MCF 10A (cell line): ENCODE measurements around the gene NFATC3. TPM values are rescaled to one million over a fixed set of nuclear protein-coding genes. Genes with fewer than 3 reads are reported as not detected.

Experiments used
- BruUV-seq: library from RNA; stranded (reverse); fragments of 400-500 nt; replicated peaks from 2 replicates; lab custom pipeline; 2021; lab: Mats Ljungman, UMichigan
- CTCF ChIA-PET: fragments of 300-600 bp; sonication (Branson Sonifier 250); formaldehyde crosslinking; extraction: SDS; loops from one replicate; lab custom pipeline; 2021; ENCODE audit warnings: antibody characterized with exemption, inconsistent platforms; lab: Yijun Ruan, JAX
- POLR2A ChIA-PET: fragments of 300-600, 350-650 bp; sonication (Branson Sonifier 250); formaldehyde crosslinking; extraction: SDS; loops from one replicate; lab custom pipeline; 2020; ENCODE audit warnings: antibody characterized with exemption, inconsistent platforms; lab: Yijun Ruan, JAX
- DNase-seq: peaks from one replicate; pipeline ENCODE4 v3.0.0-alpha.2; 2018; ENCODE audit not compliant: unreplicated experiment
- H3K27ac Mint-ChIP-seq: one replicate; pipeline ENCODE4 v1.8.0; 2022; ENCODE audit warnings: mild to moderate bottlenecking, low read depth, mixed read lengths; ENCODE audit not compliant: unreplicated experiment
- H3K27me3 Mint-ChIP-seq: one replicate; pipeline ENCODE4 v1.8.0; 2022; ENCODE audit warnings: mixed read lengths; ENCODE audit not compliant: insufficient read depth, unreplicated experiment
- H3K36me3 Mint-ChIP-seq: one replicate; pipeline ENCODE4 v1.8.0; 2022; ENCODE audit warnings: mild to moderate bottlenecking, moderate library complexity, mixed read lengths; ENCODE audit not compliant: insufficient read depth, unreplicated experiment
- H3K4me1 Mint-ChIP-seq: one replicate; pipeline ENCODE4 v1.8.0; 2022; ENCODE audit warnings: mixed read lengths; ENCODE audit not compliant: insufficient read depth, unreplicated experiment
- H3K4me3 Mint-ChIP-seq: one replicate; pipeline ENCODE4 v1.8.0; 2022; ENCODE audit warnings: mild to moderate bottlenecking, moderate library complexity, mixed read lengths; ENCODE audit not compliant: unreplicated experiment
- H3K9me3 Mint-ChIP-seq: one replicate; pipeline ENCODE4 v1.8.0; 2022; ENCODE audit warnings: mixed read lengths; ENCODE audit not compliant: unreplicated experiment
- intact Hi-C: fragments of 100-400 bp; cut with micrococcal nuclease; formaldehyde crosslinking; loops from 2 replicates; pipeline ENCODE4 v1.14.1; 2022
- total RNA-seq: library from RNA; stranded (reverse); gene quantifications from 2 replicates; pipeline ENCODE4 v1.2.3, GENCODE V29; 2022
- TF ChIP-seq, protein P1 (sequence below): fragments of 200-600 bp; IDR thresholded peaks from one replicate; pipeline ENCODE4 v1.8.0; 2022; ENCODE audit warnings: antibody characterized with exemption, mild to moderate bottlenecking; ENCODE audit not compliant: unreplicated experiment

Gene NFATC3
- total RNA-seq, 1 experiment from 2014 or later: 24.1 TPM

DNA sequence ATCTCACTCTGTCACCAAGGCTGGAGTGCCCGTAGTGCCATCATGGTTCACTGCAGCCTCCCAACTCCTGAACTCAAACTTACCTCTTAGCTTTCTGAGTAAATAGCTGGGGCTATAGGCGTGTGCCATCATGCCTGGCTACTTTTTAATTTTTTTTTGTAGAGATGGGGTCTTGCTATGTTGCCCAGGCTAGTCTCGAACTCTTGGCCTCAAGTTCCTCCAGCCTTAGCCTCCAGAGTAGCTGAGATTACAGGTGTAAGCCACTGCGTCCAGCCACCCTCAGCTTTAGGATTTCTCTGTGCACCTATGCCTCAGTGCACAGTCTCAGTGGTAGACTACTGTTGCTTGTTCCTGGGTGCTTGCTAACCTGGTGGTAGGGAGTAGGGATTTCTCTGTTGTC, 184.6 kb downstream of the NFATC3 start:
- Mint-ChIP-seq H3K27me3 (no peaks in the 10 kb centered on the region), H3K9me3 (no peaks in the 10 kb centered on the region), H3K27ac (no peak overlapping the region), H3K36me3 (peaks cover 46% of the 10 kb centered on the region), H3K4me1 (peaks cover 20% of the 10 kb centered on the region), H3K4me3 (no peak overlapping the region)
- DNase-seq: no peak
- ChIA-PET POLR2A (interaction anchor here (1.2 to 4.6 kb wide), 2 partner anchors 19 to 41 kb away, joined by 3 to 20 read pairs; partner anchors contain the start of genes PRMT7 and SLC7A6OS), CTCF (interaction anchor here (0.6 to 5.9 kb wide), 5 partner anchors 8 to 240 kb away, joined by 3 to 38 read pairs (median 6); no protein-coding TSS in a partner anchor)
- BruUV-seq: no TSS peak
- TF ChIP-seq, protein P1, sequence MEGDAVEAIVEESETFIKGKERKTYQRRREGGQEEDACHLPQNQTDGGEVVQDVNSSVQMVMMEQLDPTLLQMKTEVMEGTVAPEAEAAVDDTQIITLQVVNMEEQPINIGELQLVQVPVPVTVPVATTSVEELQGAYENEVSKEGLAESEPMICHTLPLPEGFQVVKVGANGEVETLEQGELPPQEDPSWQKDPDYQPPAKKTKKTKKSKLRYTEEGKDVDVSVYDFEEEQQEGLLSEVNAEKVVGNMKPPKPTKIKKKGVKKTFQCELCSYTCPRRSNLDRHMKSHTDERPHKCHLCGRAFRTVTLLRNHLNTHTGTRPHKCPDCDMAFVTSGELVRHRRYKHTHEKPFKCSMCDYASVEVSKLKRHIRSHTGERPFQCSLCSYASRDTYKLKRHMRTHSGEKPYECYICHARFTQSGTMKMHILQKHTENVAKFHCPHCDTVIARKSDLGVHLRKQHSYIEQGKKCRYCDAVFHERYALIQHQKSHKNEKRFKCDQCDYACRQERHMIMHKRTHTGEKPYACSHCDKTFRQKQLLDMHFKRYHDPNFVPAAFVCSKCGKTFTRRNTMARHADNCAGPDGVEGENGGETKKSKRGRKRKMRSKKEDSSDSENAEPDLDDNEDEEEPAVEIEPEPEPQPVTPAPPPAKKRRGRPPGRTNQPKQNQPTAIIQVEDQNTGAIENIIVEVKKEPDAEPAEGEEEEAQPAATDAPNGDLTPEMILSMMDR: no peak
- intact Hi-C loops: no loop called here

GRCh38 chr16:68270353-68270752, 185.2 kb downstream of the NFATC3 start:
- Mint-ChIP-seq H3K4me3 (no peak overlapping the region), H3K27ac (no peak overlapping the region), H3K9me3 (no peaks in the 10 kb centered on the region), H3K27me3 (no peaks in the 10 kb centered on the region), H3K4me1 (peaks cover 18% of the 10 kb centered on the region), H3K36me3 (peaks cover 51% of the 10 kb centered on the region)
- TF ChIP-seq, protein P1: no peak
- intact Hi-C loops: no loop called here
- ChIA-PET CTCF (interaction anchor here (0.7 to 5.9 kb wide), 4 partner anchors 8 to 1882 kb away, joined by 3 to 38 read pairs (median 8); no protein-coding TSS in a partner anchor), POLR2A (interaction anchor here (1.1 to 4.6 kb wide), 3 partner anchors 17 to 41 kb away, joined by 3 to 20 read pairs (median 16); partner anchors contain the start of genes PRMT7 and SLC7A6OS)
- no peak for DNase-seq
- no TSS peak for BruUV-seq

- Mint-ChIP-seq H3K27ac (no peak overlapping the region), H3K4me1 (peaks cover 20% of the 10 kb centered on the region), H3K36me3 (peaks cover 64% of the 10 kb centered on the region), H3K9me3 (no peaks in the 10 kb centered on the region), H3K27me3 (no peaks in the 10 kb centered on the region), H3K4me3 (no peak overlapping the region)
- BruUV-seq: no TSS peak
- CTCF ChIA-PET: interaction anchor here (0.7 to 5.9 kb wide), 8 partner anchors 9 to 1999 kb away, joined by 3 to 38 read pairs (median 5); partner anchors contain the start of gene SLC7A6
- TF ChIP-seq, protein P1: no peak
- intact Hi-C loops: no loop called here
- POLR2A ChIA-PET: interaction anchor here (0.7 to 4.6 kb wide), 9 partner anchors 9 to 63 kb away, joined by 3 to 20 read pairs (median 3); partner anchors contain the start of genes PRMT7, SLC7A6 and SLC7A6OS
- DNase-seq: no peak
Observed at GRCh38 chr16:68272507-68273209, 187.5 kb downstream of the NFATC3 start.

- H3K27me3 Mint-ChIP-seq: no peaks in the 10 kb centered on the region
- POLR2A ChIA-PET: interaction anchor here (0.7 to 4.6 kb wide), 8 partner anchors 10 to 412 kb away, joined by 3 to 20 read pairs (median 6); partner anchors contain the start of genes PRMT7, SLC7A6 and SLC7A6OS
- TF ChIP-seq, protein P1: no peak
- BruUV-seq: no TSS peak
- intact Hi-C loops: no loop called here
- no peak overlapping the region for H3K27ac Mint-ChIP-seq
- peaks cover 20% of the 10 kb centered on the region for H3K4me1 Mint-ChIP-seq
- H3K36me3 Mint-ChIP-seq: peaks cover 69% of the 10 kb centered on the region
- H3K9me3 Mint-ChIP-seq: no peaks in the 10 kb centered on the region
- CTCF ChIA-PET: interaction anchor here (0.8 to 5.9 kb wide), 5 partner anchors 9 to 55 kb away, joined by 4 to 38 read pairs (median 12); partner anchors contain the start of gene SLC7A6
- H3K4me3 Mint-ChIP-seq: no peak overlapping the region
- no peak for DNase-seq
Observed at GRCh38 chr16:68273459-68273858, 188.3 kb downstream of the NFATC3 start.
